CD14-positive monocyte (primary cell): ENCODE results near the gene TRAPPC14. TPM values are rescaled to one million over a fixed set of nuclear protein-coding genes. Genes with fewer than 3 reads are reported as not detected.
A peak's percentile ranks its signal among the peaks of the same experiment; 100 is the strongest.

Source experiments
- DNase-seq, 3 donors: peaks; one replicate each; pipeline ENCODE4 v3.0.0-alpha.2; 2011 to 2022
- H2AFZ ChIP-seq: 2 replicates; pipeline ENCODE4 v1.6.0; 2012; ENCODE audit warnings: mild to moderate bottlenecking, low read depth, low read length, inconsistent platforms; ENCODE audit not compliant: insufficient read depth, poor library complexity, severe bottlenecking
- H3K27ac ChIP-seq, 2 donors: 1 replicate in 1 of 2; 2 replicates in 1 of 2; pipeline ENCODE4 v1.5.1; 2012 to 2013; ENCODE audit warnings: low read length in 2 of 2, control low read depth in 1 of 2, inconsistent platforms in 1 of 2, low read depth in 1 of 2, mild to moderate bottlenecking in 1 of 2
- H3K27me3 ChIP-seq, 2 donors: one replicate each; pipeline versions ENCODE4 v1.6.0 to v1.6.1; 2011 to 2013; ENCODE audit warnings: low read length in 2 of 2; ENCODE audit not compliant: control insufficient read depth in 2 of 2, insufficient read depth in 2 of 2
- H3K36me3 ChIP-seq, 2 donors: replicated peaks in 1 of 2; 1 replicate in 1 of 2; 2 replicates in 1 of 2; pipeline versions ENCODE4 v1.5.1 to v1.6.1; 2012 to 2013; ENCODE audit warnings: low read length in 2 of 2, control low read depth in 1 of 2, inconsistent platforms in 1 of 2, mild to moderate bottlenecking in 1 of 2; ENCODE audit not compliant: insufficient read depth in 2 of 2, control insufficient read depth in 1 of 2
- H3K4me1 ChIP-seq, 2 donors: 1 replicate in 1 of 2; 2 replicates in 1 of 2; pipeline versions ENCODE4 v1.5.1 to v1.6.1; 2012 to 2013; ENCODE audit warnings: low read length in 2 of 2, control low read depth in 1 of 2, inconsistent platforms in 1 of 2, mild to moderate bottlenecking in 1 of 2, moderate library complexity in 1 of 2; ENCODE audit not compliant: insufficient read depth in 2 of 2, control insufficient read depth in 1 of 2
- H3K4me2 ChIP-seq: replicated peaks from 2 replicates; pipeline ENCODE3; 2012; ENCODE audit warnings: low read length, moderate library complexity, mild to moderate bottlenecking; ENCODE audit not compliant: poor library complexity, severe bottlenecking; ENCODE audit errors: extremely low read depth
- H3K4me3 ChIP-seq, 3 experiments: fragments of 200-600 bp in 1 of 3; sonication (generic) in 1 of 3; replicated peaks in 1 of 3; 1 replicate in 2 of 3; 2 replicates in 1 of 3; pipeline ENCODE4 v1.5.1; 2011 to 2013; ENCODE audit warnings: low read length in 3 of 3, mild to moderate bottlenecking in 3 of 3, control low read depth in 2 of 3, low read depth in 2 of 3, inconsistent platforms in 1 of 3, moderate library complexity in 1 of 3
- H3K79me2 ChIP-seq: 2 replicates; pipeline ENCODE4 v1.6.0; 2012; ENCODE audit warnings: mild to moderate bottlenecking, control low read depth, inconsistent platforms, low read length, moderate library complexity; ENCODE audit not compliant: insufficient read depth
- H3K9ac ChIP-seq: 2 replicates; pipeline ENCODE4 v1.6.0; 2017; ENCODE audit warnings: low read length, mild to moderate bottlenecking; ENCODE audit not compliant: insufficient read depth, poor library complexity, severe bottlenecking
- H3K9me3 ChIP-seq, 2 donors: replicated peaks in 1 of 2; 1 replicate in 1 of 2; 2 replicates in 1 of 2; pipeline versions ENCODE4 v1.5.1 to v1.6.1; 2012 to 2013; ENCODE audit warnings: low read length in 2 of 2, control low read depth in 1 of 2; ENCODE audit not compliant: control insufficient read depth in 1 of 2, insufficient read depth in 1 of 2
- H4K20me1 ChIP-seq: 2 replicates; pipeline ENCODE4 v1.6.0; 2012; ENCODE audit warnings: mild to moderate bottlenecking, low read length, control low read depth, moderate library complexity; ENCODE audit not compliant: insufficient read depth
- H3K27ac Mint-ChIP-seq, 7 donors: one replicate each; pipeline ENCODE4 v1.8.0; 2020; ENCODE audit warnings: mild to moderate bottlenecking in 7 of 7, mixed read lengths in 7 of 7, moderate library complexity in 6 of 7, inconsistent platforms in 2 of 7
- H3K27me3 Mint-ChIP-seq, 3 donors: one replicate each; pipeline ENCODE4 v1.8.0; 2021 to 2022; ENCODE audit warnings: low read depth in 3 of 3, mild to moderate bottlenecking in 3 of 3, mixed read lengths in 3 of 3, moderate library complexity in 3 of 3, inconsistent platforms in 1 of 3
- H3K36me3 Mint-ChIP-seq, 2 donors: one replicate each; pipeline ENCODE4 v1.8.0; 2020; ENCODE audit warnings: mixed read lengths in 2 of 2, inconsistent platforms in 1 of 2, mild to moderate bottlenecking in 1 of 2
- H3K4me1 Mint-ChIP-seq: one replicate; pipeline ENCODE4 v1.8.0; 2020; ENCODE audit warnings: mild to moderate bottlenecking, mixed read lengths
- H3K4me3 Mint-ChIP-seq, 2 donors: one replicate each; pipeline ENCODE4 v1.8.0; 2020; ENCODE audit warnings: mild to moderate bottlenecking in 2 of 2, mixed read lengths in 2 of 2, moderate library complexity in 1 of 2
- H3K9me3 Mint-ChIP-seq, 7 donors: one replicate each; pipeline ENCODE4 v1.8.0; 2020 to 2022; ENCODE audit warnings: mixed read lengths in 7 of 7, mild to moderate bottlenecking in 6 of 7, moderate library complexity in 6 of 7, inconsistent platforms in 2 of 7
- WGBS: methylation state at CpG from one replicate; pipeline ENCODE4 v1.1.5; 2013; ENCODE audit warnings: missing lambda C conversion rate; ENCODE audit not compliant: insufficient coverage; 5-methylcytosine and 5-hydroxymethylcytosine counted together
- intact Hi-C, 2 donors: fragments of 100-400 bp; cut with micrococcal nuclease; formaldehyde crosslinking; loops; one replicate each; pipeline versions ENCODE4 v1.15.0 to v1.15.1; 2023
- polyA plus RNA-seq, 3 donors: library from polyadenylated mRNA; depleted of rRNA in 1 of 3; unstranded in 2 of 3; stranded (reverse) in 1 of 3; fragments of 300-500 nt in 2 of 3; fragments of >200 nt in 1 of 3; fragmentation: Illumina TruSeq in 2 of 3; gene quantifications; 1 replicate in 2 of 3; 2 replicates in 1 of 3; pipeline ENCODE4 v1.2.3, GENCODE V29; 2012 to 2021
- TF ChIP-seq, protein P1 (sequence below): fragments of 200-600 bp; IDR thresholded peaks from one replicate; pipeline ENCODE4 v1.8.0; 2022; ENCODE audit warnings: antibody characterized with exemption, mild to moderate bottlenecking

TRAPPC14 gene
- polyA plus RNA-seq, 3 donors = 1.0 to 38.4 (median 1.6) TPM

DNA sequence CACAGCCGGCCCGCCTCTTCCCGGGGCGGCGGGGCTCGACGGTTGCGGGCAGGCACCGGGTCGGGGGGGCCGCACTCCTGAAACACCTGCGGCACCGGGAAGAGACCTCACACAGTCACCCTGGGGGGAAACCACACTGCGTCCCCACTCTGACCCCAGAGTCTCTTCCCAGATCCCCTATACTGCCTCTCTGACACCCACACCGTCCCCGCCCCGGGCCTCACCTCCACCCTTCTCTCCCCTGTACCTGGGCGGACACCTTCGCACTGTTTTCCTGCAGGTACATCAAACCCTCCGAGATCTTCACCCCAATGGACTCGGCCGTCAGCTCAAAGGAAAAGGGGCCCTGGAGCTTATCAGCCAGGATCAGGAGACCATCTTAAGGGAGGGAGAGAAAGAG lies 13.3 kb upstream of the TRAPPC14 start:
- Histone ChIP-seq H3K4me2 (peak overlapping the region; percentile 61), H3K79me2 (no peaks in the 10 kb centered on the region), H3K27ac (no peak overlapping the region), H3K9me3 (peaks cover 0 to 5% of the 10 kb centered on the region in 2 donors), H3K9ac (no peak overlapping the region), H4K20me1 (no peaks in the 10 kb centered on the region), H3K36me3 (no peaks in the 10 kb centered on the region), H3K4me3 (peak overlapping the region in 1 of 3 experiments; percentile 40), H3K27me3 (peaks cover 35 to 55% of the 10 kb centered on the region in 2 donors), H2AFZ (peak overlapping the region; percentile 21), H3K4me1 (peaks cover 39 to 46% of the 10 kb centered on the region in 2 donors)
- H3K27me3 Mint-ChIP-seq = peaks cover 57 to 73% (median 68%) of the 10 kb centered on the region in 3 donors
- intact Hi-C loops = no loop called here
- H3K4me1 Mint-ChIP-seq = peaks cover 44% of the 10 kb centered on the region
- TF ChIP-seq, protein P1, sequence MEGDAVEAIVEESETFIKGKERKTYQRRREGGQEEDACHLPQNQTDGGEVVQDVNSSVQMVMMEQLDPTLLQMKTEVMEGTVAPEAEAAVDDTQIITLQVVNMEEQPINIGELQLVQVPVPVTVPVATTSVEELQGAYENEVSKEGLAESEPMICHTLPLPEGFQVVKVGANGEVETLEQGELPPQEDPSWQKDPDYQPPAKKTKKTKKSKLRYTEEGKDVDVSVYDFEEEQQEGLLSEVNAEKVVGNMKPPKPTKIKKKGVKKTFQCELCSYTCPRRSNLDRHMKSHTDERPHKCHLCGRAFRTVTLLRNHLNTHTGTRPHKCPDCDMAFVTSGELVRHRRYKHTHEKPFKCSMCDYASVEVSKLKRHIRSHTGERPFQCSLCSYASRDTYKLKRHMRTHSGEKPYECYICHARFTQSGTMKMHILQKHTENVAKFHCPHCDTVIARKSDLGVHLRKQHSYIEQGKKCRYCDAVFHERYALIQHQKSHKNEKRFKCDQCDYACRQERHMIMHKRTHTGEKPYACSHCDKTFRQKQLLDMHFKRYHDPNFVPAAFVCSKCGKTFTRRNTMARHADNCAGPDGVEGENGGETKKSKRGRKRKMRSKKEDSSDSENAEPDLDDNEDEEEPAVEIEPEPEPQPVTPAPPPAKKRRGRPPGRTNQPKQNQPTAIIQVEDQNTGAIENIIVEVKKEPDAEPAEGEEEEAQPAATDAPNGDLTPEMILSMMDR = no peak
- no peak overlapping the region for H3K27ac Mint-ChIP-seq
- peaks cover 0 to 21% (median 9%) of the 10 kb centered on the region in 7 donors for H3K9me3 Mint-ChIP-seq
- H3K4me3 Mint-ChIP-seq = peak overlapping the region; percentile 41 to 84
- DNase-seq = no peak
- H3K36me3 Mint-ChIP-seq = peaks cover 4 to 21% of the 10 kb centered on the region in 2 donors
- WGBS = 29% methylated on average over 22 of the region's 22 CpGs

- no peak for DNase-seq
- H3K4me2 ChIP-seq = peak overlapping the region; percentile 61
- H3K9ac ChIP-seq = no peak overlapping the region
- H2AFZ ChIP-seq = peak overlapping the region; percentile 21
- Mint-ChIP-seq H3K36me3 (peaks cover 4 to 21% of the 10 kb centered on the region in 2 donors), H3K4me3 (peak overlapping the region in 1 of 2 donors; percentile 87), H3K27me3 (peaks cover 64 to 74% (median 71%) of the 10 kb centered on the region in 3 donors), H3K27ac (no peak overlapping the region), H3K4me1 (peaks cover 43% of the 10 kb centered on the region), H3K9me3 (peaks cover 0 to 22% (median 9%) of the 10 kb centered on the region in 7 donors)
- peaks cover 38 to 58% of the 10 kb centered on the region in 2 donors for H3K27me3 ChIP-seq
- peaks cover 36 to 42% of the 10 kb centered on the region in 2 donors for H3K4me1 ChIP-seq
- peaks cover 0 to 11% of the 10 kb centered on the region in 2 donors for H3K9me3 ChIP-seq
- intact Hi-C loops = no loop called here
- H3K36me3 ChIP-seq = no peaks in the 10 kb centered on the region
- 5% methylated on average over 56 of the region's 61 CpGs for WGBS
- H3K4me3 ChIP-seq = peak overlapping the region in 1 of 3 experiments; percentile 40
- TF ChIP-seq, protein P1 = no peak
- no peaks in the 10 kb centered on the region for H3K79me2 ChIP-seq
- no peak overlapping the region for H3K27ac ChIP-seq
- no peaks in the 10 kb centered on the region for H4K20me1 ChIP-seq
Observed at GRCh38 chr7:100171087-100171681, 12.7 kb upstream of the TRAPPC14 start.
